GM12878 (cell line): Measurements from ENCODE around the gene EMILIN2. TPM values are rescaled to one million over a fixed set of nuclear protein-coding genes. Genes with fewer than 3 reads are reported as not detected.

Experiments
- ATAC-seq: fragments of 200-7000 bp; cut with Tn5 transposase; 3 replicates; pipeline ENCODE4 v1.9.1; 2020; ENCODE audit warnings: mild to moderate bottlenecking, moderate library complexity
- BruUV-seq: library from RNA; stranded (reverse); fragments of 400-500 nt; replicated peaks from 2 replicates; lab custom pipeline; 2021; lab: Mats Ljungman, UMichigan
- CTCF ChIA-PET: fragments of 300-600 bp; sonication (Branson Sonifier 250); formaldehyde crosslinking; extraction: SDS; loops from one replicate; lab custom pipeline; 2021; ENCODE audit warnings: inconsistent platforms; lab: Yijun Ruan, JAX
- POLR2A ChIA-PET: fragments of 350-600 bp; formaldehyde crosslinking; extraction: SDS; loops from one replicate; lab custom pipeline; 2021; ENCODE audit warnings: inconsistent platforms; lab: Charles Lee
- RAD21 ChIA-PET: fragments of 300-600 bp; sonication (Branson Sonifier 250); formaldehyde crosslinking; loops from one replicate; lab custom pipeline; 2023; ENCODE audit warnings: antibody characterized with exemption; ENCODE audit not compliant: unreplicated experiment; lab: Charles Lee
- SMC1A ChIA-PET: fragments of 300-600 bp; sonication (Branson Sonifier 250); formaldehyde crosslinking; loops from one replicate; lab custom pipeline; 2023; ENCODE audit not compliant: unreplicated experiment, uncharacterized antibody; lab: Charles Lee
- DNase-seq: peaks from one replicate; pipeline ENCODE4 v3.0.0-alpha.2; 2011; ENCODE audit warnings: low read depth, low spot score
- FAIRE-seq: peaks from 3 replicates; lab custom pipeline; 2011; peaks lifted over from hg19 to GRCh38; lab: Jason Lieb, UNC
- H2AFZ ChIP-seq: 2 replicates; pipeline ENCODE4 v1.6.0; 2011; ENCODE audit warnings: low read depth, low read length, control low read depth; ENCODE audit not compliant: control insufficient read depth
- H3K27ac ChIP-seq: 2 replicates; pipeline ENCODE4 v1.5.1; 2011; ENCODE audit warnings: control low read depth; ENCODE audit not compliant: control insufficient read depth, insufficient read depth
- H3K27me3 ChIP-seq, 2 experiments: replicated peaks in 1 of 2; 2 replicates each; pipeline versions ENCODE4 v1.6.0 to v1.6.1; 2011; ENCODE audit warnings: low read length in 1 of 2; ENCODE audit not compliant: control insufficient read depth in 2 of 2, insufficient read depth in 2 of 2
- H3K36me3 ChIP-seq, 2 experiments: 2 replicates each; pipeline ENCODE4 v1.5.1; 2011; ENCODE audit warnings: low read length in 1 of 2; ENCODE audit not compliant: control insufficient read depth in 2 of 2, insufficient read depth in 2 of 2
- H3K4me1 ChIP-seq: 2 replicates; pipeline ENCODE4 v1.6.1; 2011; ENCODE audit warnings: mild to moderate bottlenecking, low read length, moderate library complexity, mixed read lengths; ENCODE audit not compliant: control insufficient read depth, insufficient read depth
- H3K4me2 ChIP-seq: 2 replicates; pipeline ENCODE4 v1.6.0; 2011; ENCODE audit warnings: control low read depth; ENCODE audit not compliant: control insufficient read depth, insufficient read depth
- H3K4me3 ChIP-seq: fragments of 200-600 bp; sonication (generic); 2 replicates; pipeline ENCODE4 v1.5.1; 2016
- H3K79me2 ChIP-seq: 2 replicates; pipeline ENCODE4 v1.6.0; 2011; ENCODE audit warnings: low read length; ENCODE audit not compliant: control insufficient read depth, insufficient read depth
- H3K9ac ChIP-seq: 2 replicates; pipeline ENCODE4 v1.8.0; 2011; ENCODE audit warnings: low read length, control low read depth, mixed read lengths; ENCODE audit not compliant: control insufficient read depth, insufficient read depth
- H3K9me3 ChIP-seq: replicated peaks from 3 replicates; pipeline ENCODE4 v1.5.1; 2011; ENCODE audit warnings: mild to moderate bottlenecking, low read length; ENCODE audit not compliant: control insufficient read depth, insufficient read depth
- H4K20me1 ChIP-seq: 2 replicates; pipeline ENCODE4 v1.6.0; 2011; ENCODE audit not compliant: control insufficient read depth, insufficient read depth
- BACH1 ChIP-seq: fragments of 450-650 bp; IDR thresholded peaks from 2 replicates; pipeline ENCODE4 v1.6.1; 2017; ENCODE audit warnings: mild to moderate bottlenecking, borderline replicate concordance
- CHD1 ChIP-seq: IDR thresholded peaks from 2 replicates; pipeline ENCODE4 v1.6.1; 2012; ENCODE audit warnings: low read depth, low read length, improper control_type of control experiment
- CREM ChIP-seq: IDR thresholded peaks from 2 replicates; pipeline ENCODE4 v1.6.1; 2014; ENCODE audit warnings: antibody characterized with exemption, low read depth
- FOXK2 ChIP-seq: fragments of 450-650 bp; IDR thresholded peaks from 2 replicates; pipeline ENCODE4 v1.6.1; 2017; ENCODE audit warnings: mild to moderate bottlenecking, moderate library complexity
- HDGF ChIP-seq: fragments of 450-650 bp; IDR thresholded peaks from 2 replicates; pipeline ENCODE4 v1.6.1; 2016; ENCODE audit warnings: antibody characterized with exemption
- IKZF2 ChIP-seq, 2 experiments: fragments of 450-650 bp; IDR thresholded peaks; 2 replicates each; pipeline ENCODE4 v1.6.1; 2017; ENCODE audit warnings: mild to moderate bottlenecking in 2 of 2, moderate library complexity in 2 of 2
- IRF5 ChIP-seq: fragments of 450-650 bp; IDR thresholded peaks from 2 replicates; pipeline ENCODE4 v1.6.1; 2017; ENCODE audit warnings: borderline replicate concordance
- MAX ChIP-seq: IDR thresholded peaks from 2 replicates; pipeline ENCODE4 v1.6.1; 2012; ENCODE audit warnings: low read depth, low read length, improper control_type of control experiment
- MTA2 ChIP-seq: fragments of 450-650 bp; IDR thresholded peaks from 2 replicates; pipeline ENCODE4 v1.6.1; 2016; ENCODE audit warnings: low read depth, mild to moderate bottlenecking, moderate library complexity
- POLR2A ChIP-seq: IDR thresholded peaks from 2 replicates; pipeline ENCODE4 v1.6.1; 2011; ENCODE audit warnings: low read depth, mild to moderate bottlenecking, low read length
- POLR2AphosphoS2 ChIP-seq: IDR thresholded peaks from 2 replicates; pipeline ENCODE4 v1.6.1; 2011; ENCODE audit warnings: low read depth, mild to moderate bottlenecking, low read length, improper control_type of control experiment, moderate library complexity
- SIN3A ChIP-seq: IDR thresholded peaks from 2 replicates; pipeline ENCODE4 v1.6.1; 2012; ENCODE audit warnings: low read depth, low read length, improper control_type of control experiment
- SREBF2 ChIP-seq: IDR thresholded peaks from 2 replicates; pipeline ENCODE4 v1.6.1; 2012; ENCODE audit warnings: mild to moderate bottlenecking, low read length
- ZBTB33 ChIP-seq: fragments of 450-650 bp; IDR thresholded peaks from 2 replicates; pipeline ENCODE4 v1.6.1; 2017; ENCODE audit warnings: mild to moderate bottlenecking
- WGBS: methylation state at CpG from one replicate; pipeline ENCODE4 v1.1.6; 2016; ENCODE audit warnings: low lambda C conversion rate; ENCODE audit not compliant: insufficient replicate concordance, insufficient coverage; ENCODE audit errors: missing lambda C conversion rate; 5-methylcytosine and 5-hydroxymethylcytosine counted together
- in situ Hi-C: fragments of 300-500 bp; cut with MboI; formaldehyde crosslinking; loops from 9 replicates; pipeline ENCODE4 v1.14.3; 2018; ENCODE audit warnings: mixed read lengths
- intact Hi-C: fragments of 100-400 bp; cut with micrococcal nuclease; formaldehyde crosslinking; loops from one replicate; pipeline ENCODE4 v1.14.2; 2022; ENCODE audit not compliant: unreplicated experiment
- polyA plus RNA-seq, 11 experiments: library from polyadenylated mRNA; depleted of rRNA in 4 of 11; unstranded in 6 of 11; stranded (reverse) in 5 of 11; fragments of >200 nt; fragmentation: Nextera tagmentation in 4 of 11; fragmentation: Illumina TruSeq in 1 of 11; extraction: Ambion mirVana in 4 of 11; extraction: Trizol in 1 of 11; gene quantifications; 1 replicate in 1 of 11; 2 replicates in 10 of 11; pipeline versions ENCODE4 v1.2.1 to v1.2.3, GENCODE V29; 2011 to 2016; ENCODE audit warnings: inconsistent platforms in 2 of 11, missing spikeins in 2 of 11, low read depth in 1 of 11
- total RNA-seq, 4 experiments: library from RNA; depleted of rRNA in 3 of 4; stranded (reverse); fragments of >200 nt in 3 of 4; fragmentation: Illumina TruSeq in 1 of 4; extraction: Trizol in 1 of 4; gene quantifications; 2 replicates each; pipeline versions ENCODE4 v1.2.1 to v1.2.3, GENCODE V29; 2013 to 2021
- TF ChIP-seq, protein P1 (sequence below): fragments of 150-350 bp; IDR thresholded peaks from 2 replicates; pipeline ENCODE4 v1.6.1; 2016; ENCODE audit warnings: low read depth, low read length
- TF ChIP-seq, protein P2 (sequence below): fragments of 450-650 bp; IDR thresholded peaks from 2 replicates; pipeline ENCODE4 v1.6.1; 2017; ENCODE audit warnings: mild to moderate bottlenecking, low read depth, inconsistent platforms; ENCODE audit not compliant: poor library complexity, severe bottlenecking

EMILIN2 gene
- total and polyA plus RNA-seq, 10 of the 15 experiments (the other 5 are each of a cell fraction or from before 2014, with no cell fraction given): 0.58 to 18.4 (median 5.9) TPM

- FAIRE-seq: no peak
- no peak for DNase-seq
- no TSS peak for BruUV-seq
- Histone ChIP-seq H3K27me3 (no peaks in the 10 kb centered on the region; a peak in 1 of 4 replicates), H3K4me1 (peaks cover 9% of the 10 kb centered on the region), H3K9me3 (no peaks in the 10 kb centered on the region), H3K9ac (no peak overlapping the region), H3K4me3 (no peak overlapping the region), H2AFZ (no peak overlapping the region), H4K20me1 (no peaks in the 10 kb centered on the region), H3K79me2 (no peaks in the 10 kb centered on the region), H3K36me3 (no peaks in the 10 kb centered on the region), H3K27ac (no peak overlapping the region), H3K4me2 (no peak overlapping the region)
- intact Hi-C loops: no loop called here
- 73% methylated on average over 15 of the region's 15 CpGs for WGBS
- CTCF ChIA-PET: no interaction called here
- SMC1A ChIA-PET: no interaction called here
- in situ Hi-C loops: no loop called here
- no peak for ATAC-seq
- RAD21 ChIA-PET: no interaction called here
- POLR2A ChIA-PET: no interaction called here
- TF ChIP-seq CREM: no peak
- TF ChIP-seq HDGF: no peak
- no peak for TF ChIP-seq MAX
- TF ChIP-seq SIN3A: no peak
- TF ChIP-seq ZBTB33: no peak
- TF ChIP-seq IKZF2 (IDR thresholded peaks at IDR 0.05): no peak
- no peak for TF ChIP-seq FOXK2
- TF ChIP-seq MTA2: no peak
- TF ChIP-seq, protein P1, sequence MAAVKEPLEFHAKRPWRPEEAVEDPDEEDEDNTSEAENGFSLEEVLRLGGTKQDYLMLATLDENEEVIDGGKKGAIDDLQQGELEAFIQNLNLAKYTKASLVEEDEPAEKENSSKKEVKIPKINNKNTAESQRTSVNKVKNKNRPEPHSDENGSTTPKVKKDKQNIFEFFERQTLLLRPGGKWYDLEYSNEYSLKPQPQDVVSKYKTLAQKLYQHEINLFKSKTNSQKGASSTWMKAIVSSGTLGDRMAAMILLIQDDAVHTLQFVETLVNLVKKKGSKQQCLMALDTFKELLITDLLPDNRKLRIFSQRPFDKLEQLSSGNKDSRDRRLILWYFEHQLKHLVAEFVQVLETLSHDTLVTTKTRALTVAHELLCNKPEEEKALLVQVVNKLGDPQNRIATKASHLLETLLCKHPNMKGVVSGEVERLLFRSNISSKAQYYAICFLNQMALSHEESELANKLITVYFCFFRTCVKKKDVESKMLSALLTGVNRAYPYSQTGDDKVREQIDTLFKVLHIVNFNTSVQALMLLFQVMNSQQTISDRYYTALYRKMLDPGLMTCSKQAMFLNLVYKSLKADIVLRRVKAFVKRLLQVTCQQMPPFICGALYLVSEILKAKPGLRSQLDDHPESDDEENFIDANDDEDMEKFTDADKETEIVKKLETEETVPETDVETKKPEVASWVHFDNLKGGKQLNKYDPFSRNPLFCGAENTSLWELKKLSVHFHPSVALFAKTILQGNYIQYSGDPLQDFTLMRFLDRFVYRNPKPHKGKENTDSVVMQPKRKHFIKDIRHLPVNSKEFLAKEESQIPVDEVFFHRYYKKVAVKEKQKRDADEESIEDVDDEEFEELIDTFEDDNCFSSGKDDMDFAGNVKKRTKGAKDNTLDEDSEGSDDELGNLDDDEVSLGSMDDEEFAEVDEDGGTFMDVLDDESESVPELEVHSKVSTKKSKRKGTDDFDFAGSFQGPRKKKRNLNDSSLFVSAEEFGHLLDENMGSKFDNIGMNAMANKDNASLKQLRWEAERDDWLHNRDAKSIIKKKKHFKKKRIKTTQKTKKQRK: no peak
- TF ChIP-seq, protein P2, sequence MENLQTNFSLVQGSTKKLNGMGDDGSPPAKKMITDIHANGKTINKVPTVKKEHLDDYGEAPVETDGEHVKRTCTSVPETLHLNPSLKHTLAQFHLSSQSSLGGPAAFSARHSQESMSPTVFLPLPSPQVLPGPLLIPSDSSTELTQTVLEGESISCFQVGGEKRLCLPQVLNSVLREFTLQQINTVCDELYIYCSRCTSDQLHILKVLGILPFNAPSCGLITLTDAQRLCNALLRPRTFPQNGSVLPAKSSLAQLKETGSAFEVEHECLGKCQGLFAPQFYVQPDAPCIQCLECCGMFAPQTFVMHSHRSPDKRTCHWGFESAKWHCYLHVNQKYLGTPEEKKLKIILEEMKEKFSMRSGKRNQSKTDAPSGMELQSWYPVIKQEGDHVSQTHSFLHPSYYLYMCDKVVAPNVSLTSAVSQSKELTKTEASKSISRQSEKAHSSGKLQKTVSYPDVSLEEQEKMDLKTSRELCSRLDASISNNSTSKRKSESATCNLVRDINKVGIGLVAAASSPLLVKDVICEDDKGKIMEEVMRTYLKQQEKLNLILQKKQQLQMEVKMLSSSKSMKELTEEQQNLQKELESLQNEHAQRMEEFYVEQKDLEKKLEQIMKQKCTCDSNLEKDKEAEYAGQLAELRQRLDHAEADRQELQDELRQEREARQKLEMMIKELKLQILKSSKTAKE: no peak
- no peak for TF ChIP-seq BACH1
- TF ChIP-seq IRF5: no peak
- TF ChIP-seq POLR2A: no peak
- no peak for TF ChIP-seq CHD1
- no peak for TF ChIP-seq SREBF2
- no peak for TF ChIP-seq POLR2AphosphoS2
These were observed 32.0 kb downstream of the EMILIN2 start for GRCh38 chr18:2878656-2879330.
